GM12892 (cell line): Measurements from ENCODE around the gene MT4.

ENCODE experiments used
- POLR2A ChIP-seq: IDR thresholded peaks from 2 replicates; pipeline ENCODE4 v1.6.1; 2011; ENCODE audit warnings: low read depth, low read length, control low read depth
- POLR2AphosphoS5 ChIP-seq: IDR thresholded peaks from 2 replicates; pipeline ENCODE4 v1.6.1; 2011; ENCODE audit warnings: low read depth, low read length, control low read depth
- TAF1 ChIP-seq: IDR thresholded peaks from 2 replicates; pipeline ENCODE4 v1.6.1; 2011; ENCODE audit warnings: low read depth, mild to moderate bottlenecking, control low read depth, low read length, borderline replicate concordance

- TF ChIP-seq POLR2AphosphoS5 (no peak), TAF1 (no peak), POLR2A (no peak)
These were observed 26.5 kb upstream of the MT4 start for GRCh38 chr16:56538331-56538730.
